Measurements from ENCODE around the gene CENPX. TPM values are rescaled to one million over a fixed set of nuclear protein-coding genes. Genes with fewer than 3 reads are reported as not detected.

The CENPX gene
- total RNA-seq, 1 donor from 2014 or later: 66.2 TPM

DNA sequence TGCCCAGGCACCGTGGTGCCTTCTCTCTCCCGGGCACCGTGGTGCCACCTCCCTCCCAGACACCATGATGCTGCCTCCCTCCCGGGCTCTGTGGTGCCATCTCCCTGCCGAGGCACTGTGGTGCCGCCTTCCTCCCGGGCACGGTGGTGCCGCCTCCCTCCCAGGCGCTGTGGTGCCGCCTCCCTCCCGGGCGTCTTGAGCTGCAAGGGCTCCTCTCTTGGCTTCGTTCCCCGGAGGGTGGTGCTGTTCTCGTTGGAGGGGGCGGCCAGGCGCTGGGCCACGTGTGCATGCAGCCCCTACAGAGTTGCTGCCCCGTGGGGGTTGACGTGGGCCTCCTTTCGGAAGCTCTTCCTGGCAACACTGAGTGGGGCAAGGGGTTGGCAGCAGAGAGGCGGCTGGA is 8.2 kb downstream of the CENPX start:
- Mint-ChIP-seq H3K9me3 (ENCODE audit: low read depth) (no peaks in the 10 kb centered on the region), H3K4me1 (ENCODE audit: low read depth) (no peaks in the 10 kb centered on the region), H3K36me3 (ENCODE audit: insufficient read depth) (peaks cover 2% of the 10 kb centered on the region), H3K4me3 (ENCODE audit: low read depth) (no peak overlapping the region), H3K27ac (no peak overlapping the region), H3K27me3 (no peaks in the 10 kb centered on the region)
- TF ChIP-seq, protein P1, sequence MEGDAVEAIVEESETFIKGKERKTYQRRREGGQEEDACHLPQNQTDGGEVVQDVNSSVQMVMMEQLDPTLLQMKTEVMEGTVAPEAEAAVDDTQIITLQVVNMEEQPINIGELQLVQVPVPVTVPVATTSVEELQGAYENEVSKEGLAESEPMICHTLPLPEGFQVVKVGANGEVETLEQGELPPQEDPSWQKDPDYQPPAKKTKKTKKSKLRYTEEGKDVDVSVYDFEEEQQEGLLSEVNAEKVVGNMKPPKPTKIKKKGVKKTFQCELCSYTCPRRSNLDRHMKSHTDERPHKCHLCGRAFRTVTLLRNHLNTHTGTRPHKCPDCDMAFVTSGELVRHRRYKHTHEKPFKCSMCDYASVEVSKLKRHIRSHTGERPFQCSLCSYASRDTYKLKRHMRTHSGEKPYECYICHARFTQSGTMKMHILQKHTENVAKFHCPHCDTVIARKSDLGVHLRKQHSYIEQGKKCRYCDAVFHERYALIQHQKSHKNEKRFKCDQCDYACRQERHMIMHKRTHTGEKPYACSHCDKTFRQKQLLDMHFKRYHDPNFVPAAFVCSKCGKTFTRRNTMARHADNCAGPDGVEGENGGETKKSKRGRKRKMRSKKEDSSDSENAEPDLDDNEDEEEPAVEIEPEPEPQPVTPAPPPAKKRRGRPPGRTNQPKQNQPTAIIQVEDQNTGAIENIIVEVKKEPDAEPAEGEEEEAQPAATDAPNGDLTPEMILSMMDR (IDR thresholded peaks at IDR 0.05; ENCODE audit: unreplicated experiment): no peak
- DNase-seq (ENCODE audit: low spot score, unreplicated experiment): no peak

DNA sequence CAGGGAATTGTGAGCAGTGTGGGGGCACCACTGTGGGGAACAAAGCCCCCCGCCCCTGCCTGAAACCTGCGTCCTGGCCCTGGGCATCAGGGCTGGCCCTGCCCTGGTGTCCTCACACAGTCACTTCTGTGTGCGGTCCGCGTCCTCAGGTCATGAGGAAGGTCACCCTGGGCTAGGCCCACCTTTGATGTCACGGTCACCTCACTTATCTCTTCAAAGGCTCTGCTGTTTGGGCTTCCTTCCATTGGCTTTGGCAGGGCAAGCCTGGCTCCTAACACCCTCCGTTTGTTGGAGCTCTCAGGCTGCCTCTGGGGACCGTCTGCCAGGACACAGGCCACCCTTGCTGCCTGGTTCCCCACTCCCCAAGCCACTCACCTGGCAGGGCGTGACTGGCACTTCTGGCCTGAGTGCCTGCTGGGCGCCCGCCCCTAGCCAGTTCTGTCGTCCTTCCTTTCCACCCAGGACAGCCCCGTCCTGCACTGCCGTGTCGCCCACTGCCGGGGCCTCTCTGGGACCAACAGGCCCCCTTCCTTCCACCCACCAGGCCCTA is 8.8 kb downstream of the CENPX start:
- Mint-ChIP-seq H3K36me3 (ENCODE audit: insufficient read depth) (peaks cover 2% of the 10 kb centered on the region), H3K27ac (no peak overlapping the region)
- TF ChIP-seq, protein P1 (IDR thresholded peaks at IDR 0.05; ENCODE audit: unreplicated experiment): no peak

DNA sequence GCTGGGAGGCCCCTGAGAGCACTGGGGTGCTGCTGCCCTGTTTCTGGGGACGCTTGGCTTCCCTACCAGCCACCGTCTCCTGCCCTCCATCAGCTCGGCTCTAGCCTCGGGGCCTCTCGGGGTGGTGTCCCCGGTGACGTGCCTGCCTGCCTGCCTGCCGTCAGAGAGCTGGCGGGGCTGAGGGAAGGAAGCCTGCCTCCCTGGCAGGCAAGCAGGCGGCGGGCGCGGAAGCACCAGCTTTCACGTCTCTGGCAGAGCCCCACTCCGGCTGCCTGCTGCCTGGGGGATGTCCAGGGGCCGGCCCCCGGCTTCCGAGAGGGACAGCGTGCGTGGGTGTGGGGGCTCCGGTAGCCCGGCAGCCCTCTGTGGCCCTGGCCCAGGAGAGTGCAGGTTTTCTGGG is 9.3 kb downstream of the CENPX start:
- DNase-seq (ENCODE audit: low spot score, unreplicated experiment): no peak
- TF ChIP-seq, protein P1 (IDR thresholded peaks at IDR 0.05; ENCODE audit: unreplicated experiment): no peak
- Mint-ChIP-seq H3K4me1 (ENCODE audit: low read depth) (no peaks in the 10 kb centered on the region), H3K36me3 (ENCODE audit: insufficient read depth) (no peaks in the 10 kb centered on the region), H3K27me3 (no peaks in the 10 kb centered on the region), H3K9me3 (ENCODE audit: low read depth) (no peaks in the 10 kb centered on the region), H3K27ac (no peak overlapping the region), H3K4me3 (ENCODE audit: low read depth) (no peak overlapping the region)

More for the DNA sequence above, 8.8 kb downstream of the CENPX start:
- H3K9me3 Mint-ChIP-seq (ENCODE audit: low read depth): no peaks in the 10 kb centered on the region
- no peak overlapping the region for H3K4me3 Mint-ChIP-seq (ENCODE audit: low read depth)
- DNase-seq (ENCODE audit: low spot score, unreplicated experiment): no peak
- no peaks in the 10 kb centered on the region for H3K4me1 Mint-ChIP-seq (ENCODE audit: low read depth)
- H3K27me3 Mint-ChIP-seq: no peaks in the 10 kb centered on the region

DNA sequence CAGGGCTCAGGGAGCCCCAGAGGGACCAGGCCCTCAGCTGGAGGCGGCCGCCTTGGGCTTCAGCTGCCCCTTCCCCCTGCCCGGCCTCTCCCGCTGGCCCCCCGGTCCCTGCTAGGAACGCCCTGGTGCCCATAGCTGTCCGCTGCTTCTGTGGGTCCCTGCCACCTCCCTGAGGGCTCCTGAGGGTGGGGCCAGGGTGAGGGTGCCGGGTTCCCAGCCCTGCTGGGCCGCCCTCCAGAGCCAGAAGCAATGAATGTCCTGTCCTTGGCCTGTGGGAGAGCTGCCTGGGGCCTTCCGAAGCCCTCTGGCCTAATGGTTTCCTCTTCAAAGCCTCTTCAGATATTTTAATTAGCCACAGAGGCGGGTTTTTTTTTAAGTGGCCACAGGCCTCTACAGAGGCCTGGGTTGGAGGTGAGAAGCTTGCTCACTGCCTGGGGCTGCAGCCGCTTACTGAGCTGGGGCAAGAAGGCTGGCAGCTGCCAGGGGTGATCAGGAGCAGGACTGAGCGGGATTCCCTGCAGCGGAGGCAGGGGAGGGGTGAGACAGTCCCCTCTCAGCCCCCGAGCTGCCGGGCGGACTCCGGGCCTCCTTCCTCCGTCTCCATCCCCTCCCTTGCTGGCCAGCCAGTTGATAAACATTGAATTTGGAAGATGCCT is 9.9 kb downstream of the CENPX start:
- H3K36me3 Mint-ChIP-seq (ENCODE audit: insufficient read depth): no peaks in the 10 kb centered on the region
- TF ChIP-seq, protein P1 (IDR thresholded peaks at IDR 0.05; ENCODE audit: unreplicated experiment): no peak
- H3K4me1 Mint-ChIP-seq (ENCODE audit: low read depth): no peaks in the 10 kb centered on the region
- DNase-seq (ENCODE audit: low spot score, unreplicated experiment): no peak
- no peak overlapping the region for H3K4me3 Mint-ChIP-seq (ENCODE audit: low read depth)
- no peaks in the 10 kb centered on the region for H3K27me3 Mint-ChIP-seq
- H3K9me3 Mint-ChIP-seq (ENCODE audit: low read depth): no peaks in the 10 kb centered on the region
- no peak overlapping the region for H3K27ac Mint-ChIP-seq

DNA sequence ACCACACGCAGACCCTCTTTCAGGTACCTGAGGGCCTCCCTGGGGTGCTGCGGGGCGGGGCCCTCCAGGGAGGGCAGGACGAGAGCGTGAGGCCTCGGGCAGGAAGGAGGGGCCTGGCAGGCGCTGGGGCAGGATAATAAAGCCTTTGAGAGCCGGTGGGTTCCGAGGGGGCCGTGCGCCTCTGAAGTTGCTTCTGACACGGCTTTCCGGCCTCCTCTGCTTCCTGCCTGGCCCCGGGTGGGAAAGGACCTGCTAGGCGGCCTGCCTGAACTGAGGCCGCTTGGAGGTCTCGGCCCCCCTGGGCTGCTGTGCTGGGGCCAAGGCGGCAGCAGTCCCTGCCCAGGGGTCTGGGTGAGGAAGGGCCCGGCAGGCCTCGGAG is 10.4 kb downstream of the CENPX start:
- Mint-ChIP-seq H3K27ac (no peak overlapping the region), H3K36me3 (ENCODE audit: insufficient read depth) (no peaks in the 10 kb centered on the region), H3K4me3 (ENCODE audit: low read depth) (no peak overlapping the region), H3K27me3 (no peaks in the 10 kb centered on the region), H3K4me1 (ENCODE audit: low read depth) (no peaks in the 10 kb centered on the region), H3K9me3 (ENCODE audit: low read depth) (no peaks in the 10 kb centered on the region)
- TF ChIP-seq, protein P1 (IDR thresholded peaks at IDR 0.05; ENCODE audit: unreplicated experiment): no peak
- DNase-seq (ENCODE audit: low spot score, unreplicated experiment): no peak
